HG02981 (cell line): Measurements from ENCODE around the gene SEPTIN7.
A peak's percentile ranks its signal among the peaks of the same experiment; 100 is the strongest.
"Not testable (repeated sequence)": the region's sequence is repeated elsewhere in the genome, so short reads cannot be mapped to it uniquely, and the experiment has no call there.

ENCODE experiments used
- ATAC-seq: cut with Tn5 transposase; IDR thresholded peaks from one replicate; pipeline ENCODE4 v1.9.1; 2021; ENCODE audit warnings: mild to moderate bottlenecking, moderate library complexity; ENCODE audit not compliant: unreplicated experiment

The SEPTIN7 gene

DNA sequence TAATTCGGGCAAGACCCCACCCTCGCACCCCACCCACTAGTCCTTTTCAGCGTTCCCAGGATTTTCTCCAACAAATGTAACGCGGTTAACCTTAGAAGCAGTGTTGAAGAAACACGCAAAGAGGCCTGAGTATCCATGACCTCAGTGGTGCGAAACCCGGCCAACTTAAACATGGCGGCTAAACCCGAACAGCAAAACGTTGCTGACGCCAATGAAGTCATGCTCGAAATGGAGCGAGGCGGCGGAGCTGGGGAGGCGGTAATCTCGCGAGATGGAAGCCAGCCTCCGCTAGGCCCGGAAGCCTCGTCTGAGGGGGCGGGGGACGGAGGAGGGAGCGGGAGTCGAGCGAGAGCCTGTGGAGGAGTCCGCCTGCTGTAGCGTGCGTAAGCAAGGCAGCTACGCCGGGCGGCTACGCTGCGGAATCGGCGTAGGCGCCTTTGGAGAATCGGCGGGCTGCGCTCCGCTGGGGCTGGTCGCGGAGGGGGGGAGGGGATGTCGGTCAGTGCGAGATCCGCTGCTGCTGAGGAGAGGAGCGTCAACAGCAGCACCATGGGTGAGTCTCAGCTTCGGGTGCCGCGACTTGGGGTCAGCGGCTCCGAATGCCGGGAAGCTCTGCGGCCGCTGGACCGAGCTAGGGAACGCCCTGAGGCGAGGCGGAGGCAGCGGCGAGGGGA is at the start of gene SEPTIN7:
TSS of gene SEPTIN7 (plus strand) at position 340 of the 674 bp plus-strand sequence. CDS start at position 493, 153 bp downstream.
- peak; percentile 84 for ATAC-seq

DNA sequence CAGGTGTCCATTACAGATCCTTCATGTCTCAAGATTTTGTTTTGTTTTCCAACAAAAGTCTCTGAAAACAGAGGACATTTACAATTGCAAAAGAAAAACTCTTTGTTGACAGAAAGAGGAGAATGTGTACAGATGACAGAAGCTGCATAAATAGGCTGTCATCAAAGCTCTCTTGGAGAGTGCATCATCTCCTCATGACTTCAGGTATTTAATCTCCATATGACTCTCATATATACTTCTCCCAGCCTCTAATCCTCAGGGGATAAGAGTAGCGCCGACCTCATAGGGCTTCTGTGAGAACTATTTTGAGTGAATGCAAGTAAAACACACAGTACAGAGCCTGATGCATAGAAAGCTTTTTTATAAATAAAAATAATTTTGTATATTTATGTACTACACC is 48.1 kb upstream of the SEPTIN7 start:
- no peak for ATAC-seq

DNA sequence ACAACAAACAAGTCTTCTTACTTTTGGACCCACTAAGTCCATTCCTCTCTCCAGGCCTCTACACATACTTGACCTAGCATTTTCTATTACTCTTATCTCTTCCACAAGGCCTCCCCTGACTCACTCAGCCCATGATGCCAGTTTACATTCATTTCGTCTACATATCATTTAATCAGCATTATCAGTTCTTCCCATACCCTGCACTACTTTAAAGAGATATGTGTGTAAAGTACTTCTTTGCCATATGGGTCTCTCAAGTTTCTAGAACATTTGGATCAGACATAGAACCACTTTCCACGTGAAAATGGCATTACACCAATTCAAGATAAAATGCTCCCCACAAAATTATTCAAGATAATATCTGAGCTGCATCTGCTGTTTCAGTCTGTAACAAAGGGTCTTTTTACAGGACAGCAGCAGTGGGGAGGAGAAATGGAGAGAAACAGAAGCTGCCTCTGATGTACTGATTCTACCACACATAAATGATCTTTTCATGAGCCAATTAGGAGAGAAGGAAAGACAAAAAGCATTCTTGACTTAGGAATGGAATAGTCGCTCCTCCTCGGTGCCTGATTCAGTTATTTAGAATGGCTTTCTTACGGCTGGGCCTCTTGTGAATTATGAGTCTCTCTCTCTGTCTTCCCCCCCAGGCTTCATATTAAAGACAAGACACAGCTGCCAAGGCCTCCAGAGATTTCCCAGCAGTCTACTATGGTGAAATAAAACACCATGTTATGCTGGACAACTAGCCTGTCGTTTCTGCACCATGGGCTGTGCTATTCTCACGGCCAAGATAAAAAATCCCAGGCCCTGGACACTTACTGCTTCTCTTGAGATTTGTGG is 46.9 kb upstream of the SEPTIN7 start:
- no peak for ATAC-seq

DNA sequence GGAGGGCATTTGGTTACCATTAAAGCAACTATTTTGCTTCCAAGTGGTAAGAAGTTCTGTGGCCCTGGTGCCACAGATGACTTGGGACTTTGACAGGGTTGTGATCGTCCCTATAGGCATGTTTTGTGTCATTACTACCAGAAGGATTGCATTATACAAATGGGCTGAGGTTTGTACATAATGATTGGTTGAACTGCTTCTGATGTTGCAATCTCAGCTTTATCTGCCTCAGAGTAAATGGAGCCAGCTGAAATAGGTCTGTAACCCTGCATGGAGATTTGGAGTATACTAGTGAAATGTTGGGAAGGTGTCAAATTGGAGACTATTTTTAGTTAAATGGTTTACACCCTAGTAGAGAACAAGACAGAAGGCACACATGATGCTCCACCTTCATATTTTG is 46.1 kb upstream of the SEPTIN7 start:
- ATAC-seq = no peak

DNA sequence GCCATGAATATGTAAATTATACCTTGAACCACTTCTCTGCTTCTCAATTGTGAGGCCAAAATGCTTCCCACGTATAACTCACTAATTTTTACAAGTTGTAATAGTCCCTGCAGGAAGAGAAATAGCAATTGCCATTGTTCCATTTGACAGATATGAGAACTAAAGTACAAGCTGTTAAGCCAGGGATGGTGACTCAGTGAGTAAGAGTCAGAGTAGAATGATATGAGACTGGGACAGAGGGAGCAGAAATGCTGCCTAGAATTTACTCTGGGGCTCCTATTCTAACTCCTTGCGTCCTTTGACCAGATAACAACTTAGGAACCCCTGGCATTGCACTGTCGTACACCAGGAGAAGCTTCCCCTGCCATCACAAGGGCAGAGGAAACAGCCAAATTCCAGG is 45.1 kb upstream of the SEPTIN7 start:
- ATAC-seq = no peak

DNA sequence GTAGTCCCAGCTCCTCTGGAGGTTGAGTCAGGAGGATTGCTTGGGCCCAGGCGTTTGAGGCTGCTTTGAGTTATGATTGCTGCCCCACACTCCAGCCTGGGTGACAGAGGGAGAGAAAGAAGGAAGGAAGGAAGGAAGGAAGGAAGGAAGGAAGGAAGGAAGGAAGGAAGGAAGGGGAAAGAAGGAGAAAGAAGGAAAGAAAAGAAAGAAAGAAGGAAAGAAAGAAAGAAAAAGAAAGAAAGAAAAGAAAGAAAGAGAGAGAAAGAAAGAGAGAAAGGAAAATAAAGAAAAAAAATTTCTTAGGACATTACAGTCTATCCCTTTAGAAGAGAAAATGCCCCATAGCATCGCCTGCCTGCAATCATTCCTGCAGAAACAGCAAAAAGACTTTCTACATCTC is 44.4 kb upstream of the SEPTIN7 start:
- ATAC-seq = not testable (repeated sequence)

DNA sequence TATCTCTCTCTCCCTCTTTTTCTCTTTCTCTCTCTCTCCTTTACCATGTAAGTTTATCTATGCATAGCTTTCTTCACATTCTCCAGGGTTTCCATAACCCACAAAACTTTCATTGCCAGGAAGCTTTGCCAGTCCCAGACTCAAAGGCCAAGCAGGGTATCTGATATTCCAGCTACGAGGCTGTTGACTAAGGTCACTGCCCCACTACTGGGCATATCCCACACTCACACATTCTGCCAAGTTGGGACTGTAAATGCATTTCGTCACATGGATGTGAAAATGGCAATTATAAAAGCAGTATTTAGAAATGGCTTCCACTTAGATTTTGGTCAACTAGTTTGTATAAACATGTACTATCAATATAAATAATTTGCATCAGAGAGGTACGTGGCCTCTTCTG is 43.3 kb upstream of the SEPTIN7 start:
- ATAC-seq = no peak

DNA sequence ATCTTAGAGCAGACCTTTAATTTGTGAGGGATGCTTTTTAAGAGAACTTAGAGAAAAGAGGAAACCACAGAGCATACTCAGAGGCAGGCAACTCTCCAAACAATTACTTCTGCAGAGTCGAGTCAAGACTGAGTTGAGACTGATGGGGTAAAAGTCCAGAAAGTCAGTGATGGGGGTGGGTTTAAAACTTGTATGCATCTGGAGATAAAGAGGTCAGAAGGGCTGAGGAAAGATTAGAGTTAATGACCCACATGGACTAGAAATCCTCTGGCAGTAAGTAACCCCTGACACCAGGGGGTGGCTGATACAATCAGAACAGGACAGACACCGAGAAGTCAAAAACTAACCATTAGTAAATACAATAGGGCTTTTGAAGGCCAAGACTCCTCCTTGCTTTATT is 42.4 kb upstream of the SEPTIN7 start:
- no peak for ATAC-seq

DNA sequence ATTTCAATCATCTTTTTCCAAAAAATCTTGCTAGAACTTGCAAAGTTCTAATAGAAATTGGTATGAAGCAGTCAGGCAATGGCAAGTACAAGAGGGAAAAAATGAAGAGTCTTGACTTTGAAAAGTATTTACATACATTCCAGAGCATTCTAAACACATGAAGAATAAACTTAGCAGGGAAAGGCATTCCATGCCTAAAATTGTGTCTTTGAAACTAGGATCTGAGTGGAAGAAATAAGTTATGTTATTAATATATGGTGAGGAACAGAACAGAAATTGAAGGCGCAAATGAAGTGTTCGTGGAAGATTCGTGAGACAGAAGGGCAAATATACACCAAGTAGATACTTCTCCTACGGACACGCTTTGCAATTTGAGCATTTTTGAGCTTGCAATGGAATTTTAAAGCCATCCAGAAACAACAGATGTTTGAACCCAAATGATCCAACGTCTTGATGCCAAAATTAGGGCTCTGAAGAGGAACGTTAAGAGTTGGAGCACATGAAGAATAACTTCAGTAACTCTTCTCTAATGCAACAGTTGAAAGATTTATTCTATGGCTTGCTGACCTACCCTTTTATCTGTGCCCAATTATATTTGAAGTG is 40.6 kb upstream of the SEPTIN7 start:
- ATAC-seq = no peak

DNA sequence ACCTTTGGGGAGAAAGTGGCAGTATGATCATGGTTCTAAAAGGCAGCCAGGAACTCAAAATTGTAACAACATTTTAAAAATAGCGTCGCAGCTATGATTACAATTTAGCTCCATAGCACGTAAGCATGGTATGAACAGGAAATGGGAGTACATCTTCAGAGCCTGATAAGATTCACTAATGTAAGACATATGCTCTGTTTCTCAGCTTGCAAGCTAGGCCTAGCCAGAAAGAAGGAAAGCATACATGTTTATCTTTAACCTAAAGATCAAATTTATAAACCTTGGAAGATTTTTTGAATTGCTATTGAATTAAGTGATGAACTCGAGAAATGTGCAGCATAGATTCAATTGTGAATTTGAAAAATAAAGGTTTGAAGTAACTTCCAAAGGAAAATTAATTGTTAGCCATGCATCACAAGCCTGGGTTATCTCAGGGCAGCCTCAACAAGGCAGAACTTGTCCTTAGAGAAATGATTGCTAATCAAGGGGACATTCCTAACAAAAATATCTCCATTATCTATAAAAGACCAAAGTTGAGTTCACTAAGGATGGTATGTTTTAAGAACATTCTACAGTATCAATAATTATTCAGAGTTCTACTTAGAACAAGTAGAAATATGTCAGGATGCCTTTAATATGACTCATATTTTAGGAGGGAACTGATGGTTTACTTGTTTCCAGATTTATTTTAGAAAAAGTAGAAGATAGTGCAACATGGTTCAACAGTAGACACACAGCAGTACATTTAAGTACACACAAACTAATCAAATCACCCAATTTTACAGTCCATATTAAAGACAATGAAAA is 38.8 kb upstream of the SEPTIN7 start:
- ATAC-seq = no peak

DNA sequence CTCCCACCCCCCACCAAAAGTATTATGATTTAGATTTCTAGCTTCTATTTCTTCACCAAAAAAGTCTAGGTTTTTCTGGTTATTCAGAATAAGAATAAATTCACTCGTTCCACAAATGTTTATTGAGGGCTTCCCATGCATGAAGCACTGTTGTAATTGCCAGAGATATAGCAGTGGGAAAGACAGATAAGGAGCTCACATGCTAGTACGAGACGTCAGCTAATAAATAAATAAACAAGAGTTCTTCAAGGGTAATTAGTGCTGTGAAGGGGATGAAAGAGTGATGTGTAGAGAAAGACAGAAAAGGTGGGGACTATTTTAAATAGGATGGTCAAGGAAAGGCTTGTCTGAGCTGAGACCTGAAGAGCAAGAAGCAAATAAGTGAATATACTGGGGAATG is 38.1 kb upstream of the SEPTIN7 start:
- ATAC-seq = no peak

DNA sequence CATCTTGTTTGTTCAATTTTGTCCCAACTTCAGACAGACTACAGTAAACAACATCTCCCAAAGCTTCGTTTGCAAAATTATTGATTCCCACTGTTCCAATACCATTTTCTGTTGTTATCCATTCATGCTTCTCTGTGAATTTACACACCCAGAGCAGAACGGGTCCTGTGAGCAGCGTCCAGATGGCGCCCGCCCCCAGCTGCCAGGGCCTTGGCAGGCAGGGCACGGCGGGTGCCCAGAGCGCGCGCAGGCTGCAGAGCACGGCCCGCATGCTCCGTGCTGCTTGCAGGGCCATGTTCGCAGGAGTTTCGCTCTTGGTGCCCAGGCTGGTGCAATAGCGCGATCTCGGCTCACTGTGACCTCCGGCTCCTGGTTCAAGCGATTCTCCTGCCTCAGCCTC is 32.5 kb upstream of the SEPTIN7 start:
- no peak for ATAC-seq

DNA sequence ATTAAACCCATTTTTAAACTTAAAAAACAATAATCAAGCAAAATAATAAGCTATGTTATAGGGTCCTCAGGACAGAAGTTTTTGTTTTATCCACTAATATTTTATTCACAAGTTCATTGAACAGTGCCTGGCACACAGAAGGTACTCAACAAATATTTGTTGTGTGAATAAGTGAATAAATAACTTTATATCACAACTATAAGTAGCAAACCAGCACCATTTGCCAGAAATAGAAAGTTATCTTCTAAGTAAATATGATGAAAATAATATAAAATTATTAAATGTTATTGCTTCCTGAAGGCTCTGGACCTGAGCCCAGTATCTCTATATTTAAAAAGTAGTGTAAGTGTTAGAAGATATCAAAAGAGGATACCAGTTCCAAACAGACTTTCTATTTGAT is 29.1 kb upstream of the SEPTIN7 start:
- no peak for ATAC-seq

DNA sequence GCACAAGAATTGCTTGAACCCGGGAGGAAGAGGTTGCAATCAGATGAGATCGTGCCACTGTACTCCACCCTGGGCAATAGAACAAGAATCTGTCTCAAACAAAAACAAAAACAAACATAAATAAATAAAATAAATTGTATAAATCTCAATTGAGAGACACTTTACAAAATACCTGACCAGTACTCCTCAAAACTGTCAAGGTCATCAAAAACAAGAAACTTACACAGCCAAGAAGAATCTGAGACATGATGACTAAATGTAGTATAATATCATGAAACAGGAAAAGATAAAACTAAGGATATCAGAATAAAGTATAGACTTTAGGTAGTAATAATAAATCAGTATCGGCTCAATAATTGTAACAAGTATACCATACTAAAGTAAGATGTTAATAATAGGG is 26.9 kb upstream of the SEPTIN7 start:
- ATAC-seq = no peak

DNA sequence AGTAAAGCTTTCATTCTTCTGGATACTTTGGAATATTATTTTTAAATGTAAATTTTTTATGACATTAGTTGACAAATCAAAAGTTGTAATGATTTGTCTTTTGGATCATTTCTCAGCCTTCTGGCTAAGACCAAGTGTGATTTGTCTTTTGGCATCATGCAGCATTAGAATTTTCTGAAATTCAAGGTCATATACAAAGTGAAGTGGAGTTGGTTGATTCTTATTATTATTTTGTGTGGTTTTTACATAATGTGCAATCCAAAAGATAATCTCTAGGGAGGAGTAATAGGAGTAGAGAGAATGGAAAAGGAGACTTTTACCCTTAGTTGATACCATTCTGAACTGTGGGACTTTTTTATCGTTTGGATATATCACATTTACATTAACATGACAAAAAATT is 24.2 kb upstream of the SEPTIN7 start:
- ATAC-seq = no peak

DNA sequence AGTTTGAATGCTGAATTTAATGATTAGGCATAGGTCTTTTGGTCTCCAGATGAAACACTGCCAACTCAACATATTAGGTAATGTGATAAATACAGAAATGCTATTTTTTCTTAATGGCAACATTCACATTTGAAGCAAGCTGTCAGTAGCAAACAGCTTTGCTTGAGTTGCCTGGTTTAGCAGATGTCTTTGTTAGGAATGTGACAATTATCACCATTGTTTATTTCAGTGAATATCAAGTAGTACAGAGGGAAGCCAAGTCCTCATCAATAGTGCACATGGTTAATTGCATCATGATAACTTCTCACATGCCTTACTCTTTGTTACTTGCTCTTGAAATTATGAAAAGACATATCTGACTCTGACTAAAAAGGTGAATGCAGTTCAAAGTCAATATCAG is 23.7 kb upstream of the SEPTIN7 start:
- ATAC-seq = no peak

DNA sequence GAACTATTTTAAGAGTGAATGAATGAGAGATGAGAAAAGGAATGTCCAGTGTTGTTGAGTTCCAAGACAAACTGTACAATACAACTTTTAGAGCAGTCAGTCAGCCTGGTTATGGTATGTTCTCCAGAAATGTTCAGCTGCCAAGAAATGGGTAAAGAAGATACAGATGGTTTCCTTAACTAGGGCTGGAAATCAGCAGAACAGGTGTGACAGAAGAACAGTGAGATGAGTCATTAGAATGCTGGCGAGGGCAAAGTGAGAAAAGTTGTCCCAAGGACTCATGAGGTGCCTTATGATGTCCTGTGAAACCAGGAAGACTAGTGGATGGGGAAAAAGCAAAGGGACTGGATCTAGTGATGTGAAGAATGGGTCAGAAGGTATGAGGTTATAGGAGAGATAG is 20.8 kb upstream of the SEPTIN7 start:
- ATAC-seq = no peak

DNA sequence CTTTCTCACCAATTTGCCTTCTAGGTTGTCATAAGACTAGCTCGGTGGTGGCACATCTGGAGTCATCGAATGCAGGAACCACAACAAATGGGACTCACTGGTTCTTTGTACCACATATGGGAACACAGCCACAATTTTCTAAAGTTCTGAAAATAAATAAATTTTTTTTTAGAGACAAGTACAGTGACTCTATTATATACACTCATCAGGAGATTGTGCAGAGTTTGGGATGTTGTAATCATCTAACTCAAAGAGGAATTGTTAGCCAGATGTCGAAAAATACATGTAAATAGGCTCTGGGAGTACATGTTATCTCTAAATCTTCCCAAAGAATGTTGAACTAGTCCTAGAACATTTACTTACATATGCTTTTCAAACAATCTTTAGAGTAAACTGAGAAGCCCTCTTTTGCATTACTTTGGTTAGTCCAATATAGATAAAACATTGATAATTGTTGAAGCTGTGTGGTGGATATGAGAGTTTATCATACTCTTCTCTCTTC is 19.6 kb upstream of the SEPTIN7 start:
- ATAC-seq = no peak

DNA sequence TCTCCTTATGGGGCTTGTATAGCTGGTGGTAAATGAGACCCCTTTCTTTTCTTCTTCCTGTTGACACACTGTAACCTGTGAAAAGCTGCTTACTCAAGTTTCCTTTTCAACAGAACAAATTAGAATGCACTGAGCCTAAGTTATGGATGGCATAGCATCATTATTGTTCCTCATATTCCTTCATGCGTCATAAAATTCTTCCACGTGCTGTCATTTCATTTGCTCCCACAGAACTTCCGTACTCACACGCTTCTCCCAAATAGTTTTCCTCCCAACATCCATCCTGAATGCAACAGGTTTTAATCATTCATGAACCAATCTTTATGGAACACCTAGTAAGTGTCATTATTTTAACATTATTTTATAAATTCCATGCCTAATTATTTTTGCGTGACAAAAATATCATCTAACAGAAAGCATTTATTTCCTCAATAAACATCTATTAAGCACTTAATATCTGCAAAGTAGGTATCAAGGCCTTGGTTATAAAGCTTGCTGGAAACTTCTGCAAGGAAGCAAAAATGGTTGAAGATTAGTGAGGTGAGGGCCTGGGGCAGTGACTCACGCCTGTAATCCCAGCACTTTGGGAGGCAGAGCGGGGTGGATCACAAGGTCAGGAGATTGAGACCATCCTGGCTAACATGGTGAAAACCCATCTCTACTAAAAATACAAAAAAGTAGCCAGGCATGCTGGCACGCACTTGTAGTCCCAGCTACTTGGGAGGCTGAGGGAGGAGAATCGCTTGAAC is 18.9 kb upstream of the SEPTIN7 start:
- no peak for ATAC-seq

DNA sequence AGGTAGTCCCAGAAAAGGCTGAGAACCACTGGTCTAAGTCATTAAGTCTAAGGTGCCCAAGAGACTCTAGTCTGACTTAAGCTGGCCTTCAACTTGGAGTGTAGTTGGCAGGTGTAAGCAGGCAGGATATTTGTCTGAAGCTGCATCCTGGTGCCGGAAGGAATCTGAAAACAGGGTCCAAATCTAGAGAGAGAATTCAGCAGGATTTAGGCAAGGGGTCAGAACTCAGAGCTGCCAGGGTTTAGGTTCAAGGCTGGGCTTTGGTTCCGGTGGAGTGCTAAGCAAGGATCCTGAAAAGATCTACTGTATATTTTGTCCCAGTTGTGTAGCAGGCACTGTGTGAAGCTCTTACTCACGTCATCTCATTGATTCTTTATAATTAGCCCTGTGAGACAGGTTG is 16.5 kb upstream of the SEPTIN7 start:
- ATAC-seq = no peak
